K562 (cell line): ENCODE results near the gene ANHX. TPM values are rescaled to one million over a fixed set of nuclear protein-coding genes. Genes with fewer than 3 reads are reported as not detected.

Experiments used
- ATAC-seq: fragments of 200-7000 bp; cut with Tn5 transposase; 3 replicates; pipeline ENCODE4 v1.9.1; 2020; ENCODE audit warnings: moderate library complexity
- BruUV-seq: library from RNA; stranded (reverse); fragments of 400-500 nt; replicated peaks from 2 replicates; lab custom pipeline; 2021; lab: Mats Ljungman, UMichigan
- CTCF ChIA-PET: fragments of 300-600 bp; formaldehyde crosslinking; extraction: SDS; loops from one replicate; lab custom pipeline; 2021; ENCODE audit warnings: low intra/inter-chr PET ratio; lab: Yijun Ruan, JAX
- POLR2A ChIA-PET: fragments of 300-600, 350-650 bp; sonication (Branson Sonifier 250); formaldehyde crosslinking; extraction: SDS; loops from one replicate; lab custom pipeline; 2021; ENCODE audit warnings: antibody characterized with exemption, inconsistent platforms; lab: Yijun Ruan, JAX
- DNase-seq, 4 experiments: peaks; one replicate each; pipeline versions ENCODE4 v3.0.0 to v3.0.0-alpha.2; 2011 to 2018; ENCODE audit warnings: low spot score in 3 of 4, mixed read lengths in 3 of 4; ENCODE audit errors: extremely low read depth in 1 of 4
- FAIRE-seq: peaks from 2 replicates; lab custom pipeline; 2011; peaks lifted over from hg19 to GRCh38; lab: Jason Lieb, UNC
- H2AFZ ChIP-seq: 2 replicates; pipeline ENCODE4 v1.6.0; 2011; ENCODE audit warnings: low read depth, low read length, control low read depth, inconsistent platforms
- H3K27ac ChIP-seq: fragments of 200-600 bp; 3 replicates; pipeline ENCODE4 v1.8.0; 2011; ENCODE audit warnings: low read depth, mild to moderate bottlenecking, control low read depth, inconsistent platforms, low read length, moderate library complexity, mixed read lengths; ENCODE audit errors: extremely low read depth
- H3K27me3 ChIP-seq, 2 experiments: fragments of 300-600 bp in 1 of 2; 2 replicates in 1 of 2; 3 replicates in 1 of 2; pipeline versions ENCODE4 v1.6.0 to v1.8.0; 2011; ENCODE audit warnings: inconsistent platforms in 2 of 2, low read length in 2 of 2, mild to moderate bottlenecking in 1 of 2, mixed read lengths in 1 of 2, moderate library complexity in 1 of 2; ENCODE audit not compliant: control insufficient read depth in 2 of 2, insufficient read depth in 2 of 2
- H3K36me3 ChIP-seq: fragments of 300-600 bp; 3 replicates; pipeline ENCODE4 v1.8.0; 2011; ENCODE audit warnings: mild to moderate bottlenecking, low read length, inconsistent platforms; ENCODE audit not compliant: control insufficient read depth, insufficient read depth
- H3K4me1 ChIP-seq, 2 experiments: fragments of 200-600 bp in 1 of 2; replicated peaks in 1 of 2; 2 replicates in 1 of 2; 3 replicates in 1 of 2; pipeline versions ENCODE4 v1.5.1 to v1.8.0; 2011; ENCODE audit warnings: inconsistent platforms in 2 of 2, low read length in 2 of 2, mild to moderate bottlenecking in 1 of 2, mixed read lengths in 1 of 2, moderate library complexity in 1 of 2; ENCODE audit not compliant: control insufficient read depth in 2 of 2, insufficient read depth in 2 of 2
- H3K4me2 ChIP-seq: 2 replicates; pipeline ENCODE4 v1.6.1; 2011; ENCODE audit warnings: low read length, control low read depth, inconsistent platforms, mixed read lengths; ENCODE audit not compliant: insufficient read depth
- H3K4me3 ChIP-seq: fragments of 200-600 bp; sonication (generic), shearing (Covaris generic); 2 replicates; pipeline ENCODE4 v1.5.1; 2016; ENCODE audit warnings: control low read depth, inconsistent platforms
- H3K79me2 ChIP-seq: fragments of 200-600 bp; 3 replicates; pipeline ENCODE4 v1.8.0; 2011; ENCODE audit warnings: low read length, inconsistent platforms; ENCODE audit not compliant: control insufficient read depth, insufficient read depth
- H3K9ac ChIP-seq, 2 experiments: 2 replicates each; pipeline versions ENCODE4 v1.6.0 to v1.6.1; 2011; ENCODE audit warnings: low read depth in 2 of 2, low read length in 2 of 2, control low read depth in 1 of 2, inconsistent platforms in 1 of 2, mild to moderate bottlenecking in 1 of 2, mixed read lengths in 1 of 2; ENCODE audit not compliant: insufficient read depth in 1 of 2
- H3K9me1 ChIP-seq: one replicate; pipeline ENCODE4 v1.6.0; 2011; ENCODE audit warnings: inconsistent platforms, mild to moderate bottlenecking, low read length, moderate library complexity; ENCODE audit not compliant: control insufficient read depth, insufficient read depth
- H3K9me3 ChIP-seq: replicated peaks from 2 replicates; pipeline ENCODE4 v1.5.1; 2011; ENCODE audit warnings: low read depth, low read length, inconsistent platforms; ENCODE audit not compliant: control insufficient read depth, insufficient read depth
- H4K20me1 ChIP-seq: replicated peaks from 2 replicates; pipeline ENCODE4 v1.6.1; 2011; ENCODE audit warnings: low read length, inconsistent platforms, mixed read lengths; ENCODE audit not compliant: control insufficient read depth, insufficient read depth
- CREM ChIP-seq: IDR thresholded peaks from 2 replicates; pipeline ENCODE4 v1.6.1; 2014; ENCODE audit warnings: antibody characterized with exemption, low read depth
- GATAD2B ChIP-seq: fragments of 450-650 bp; IDR thresholded peaks from 2 replicates; pipeline ENCODE4 v1.6.1; 2017; ENCODE audit warnings: mild to moderate bottlenecking, borderline replicate concordance
- HMGN3 ChIP-seq: IDR thresholded peaks from 2 replicates; pipeline ENCODE4 v1.6.1; 2011; ENCODE audit warnings: borderline replicate concordance, low read depth, mild to moderate bottlenecking, mixed read lengths, low read length; ENCODE audit not compliant: insufficient read length; ENCODE audit errors: extremely low read depth
- HNRNPH1 ChIP-seq: fragments of 200-400 bp; formaldehyde crosslinking; optimal IDR thresholded peaks from 2 replicates; pipeline ENCODE3; 2017; ENCODE audit warnings: low read depth, mild to moderate bottlenecking, low read length, moderate library complexity
- HOXB6 ChIP-seq: fragments of 250-450 bp; sonication (Bioruptor Pico); IDR thresholded peaks from 2 replicates; pipeline ENCODE4 v1.5.1; 2022; ENCODE audit warnings: mild to moderate bottlenecking, borderline replicate concordance
- MNT ChIP-seq, 2 experiments: fragments of 450-650 bp; conservative IDR thresholded peaks; 2 replicates each; pipeline ENCODE4 v1.6.1; 2017; ENCODE audit warnings: mild to moderate bottlenecking in 2 of 2, moderate library complexity in 2 of 2
- MXI1 ChIP-seq: IDR thresholded peaks from 2 replicates; pipeline ENCODE4 v1.6.1; 2011; ENCODE audit warnings: low read depth, mild to moderate bottlenecking, improper control_type of control experiment, low read length
- NR0B1 ChIP-seq: fragments of 450-650 bp; IDR thresholded peaks from one replicate; pipeline ENCODE4 v1.6.1; 2018; ENCODE audit warnings: mild to moderate bottlenecking, moderate library complexity; ENCODE audit not compliant: partially characterized antibody
- NUFIP1 ChIP-seq: fragments of 450-650 bp; IDR thresholded peaks from 2 replicates; pipeline ENCODE4 v1.6.1; 2018; ENCODE audit not compliant: partially characterized antibody
- PCBP1 ChIP-seq: fragments of 200-400 bp; formaldehyde crosslinking; IDR thresholded peaks from 2 replicates; pipeline ENCODE4 v1.6.1; 2018; ENCODE audit warnings: mild to moderate bottlenecking, low read depth, low read length; ENCODE audit not compliant: poor library complexity, severe bottlenecking
- PHF21A ChIP-seq: fragments of 450-650 bp; IDR thresholded peaks from 2 replicates; pipeline ENCODE4 v1.6.1; 2017; ENCODE audit warnings: low read depth, borderline replicate concordance
- RBM22 ChIP-seq: fragments of 200-400 bp; formaldehyde crosslinking; IDR thresholded peaks from 2 replicates; pipeline ENCODE4 v1.6.1; 2018; ENCODE audit warnings: low read length, low read depth; ENCODE audit not compliant: poor library complexity, severe bottlenecking
- RNF219 ChIP-seq: fragments of 250-450 bp; sonication (Bioruptor Pico); IDR thresholded peaks from 2 replicates; pipeline ENCODE4 v1.5.0; 2022; ENCODE audit warnings: mild to moderate bottlenecking
- SMAD2 ChIP-seq: fragments of 150-350 bp; IDR thresholded peaks from 2 replicates; pipeline ENCODE4 v1.6.1; 2014; ENCODE audit warnings: low read depth, mild to moderate bottlenecking, low read length
- SP1 ChIP-seq: sonication (generic); formaldehyde crosslinking; IDR thresholded peaks from 2 replicates; pipeline ENCODE4 v1.8.1; 2022; ENCODE audit warnings: mild to moderate bottlenecking, missing genetic modification reagents
- ZNF280A ChIP-seq: fragments of 450-650 bp; IDR thresholded peaks from 2 replicates; pipeline ENCODE4 v1.6.1; 2018; ENCODE audit warnings: mild to moderate bottlenecking, low read depth; ENCODE audit not compliant: partially characterized antibody
- WGBS: fragments of 100-300 bp; shearing (Covaris generic); methylation state at CpG from one replicate; pipeline ENCODE4 v1.1.6; 2016; ENCODE audit warnings: low coverage, mixed read lengths; ENCODE audit not compliant: insufficient coverage; ENCODE audit errors: missing lambda C conversion rate; 5-methylcytosine and 5-hydroxymethylcytosine counted together
- in situ Hi-C: fragments of 300-500 bp; cut with MboI; formaldehyde crosslinking; loops from 4 replicates; pipeline ENCODE4 v1.15.0; 2018; ENCODE audit warnings: inconsistent platforms, mixed read lengths
- intact Hi-C: fragments of 100-400 bp; cut with micrococcal nuclease; formaldehyde crosslinking; loops from 2 replicates; pipeline ENCODE4 v1.14.2; 2022
- polyA plus RNA-seq, 8 experiments: library from polyadenylated mRNA; depleted of rRNA in 4 of 8; stranded (reverse) in 5 of 8; unstranded in 3 of 8; fragments of >200 nt; fragmentation: Nextera tagmentation in 2 of 8; fragmentation: Illumina TruSeq in 1 of 8; extraction: Ambion mirVana in 2 of 8; extraction: Trizol in 1 of 8; gene quantifications; 2 replicates each; pipeline versions ENCODE4 v1.2.1 to v1.2.3, GENCODE V29; 2011 to 2014; ENCODE audit warnings: inconsistent platforms in 1 of 8, missing spikeins in 1 of 8
- total RNA-seq, 7 experiments: library from RNA; depleted of rRNA in 6 of 7; stranded (reverse); fragments of >200 nt in 6 of 7; fragmentation: Illumina TruSeq in 2 of 7; extraction: Trizol in 2 of 7; gene quantifications; 2 replicates each; pipeline versions ENCODE4 v1.2.1 to v1.2.3, GENCODE V29; 2011 to 2021; ENCODE audit warnings: low replicate concordance in 1 of 7

Gene ANHX
- total and polyA plus RNA-seq, 9 of the 15 experiments (the other 6 are each of a cell fraction or from before 2014, with no cell fraction given): not detected

GRCh38 chr12:133192847-133193246 lies 42.8 kb downstream of the ANHX start:
- DNase-seq: no peak
- H3K4me3 ChIP-seq: no peak overlapping the region
- ChIA-PET CTCF (no interaction called here), POLR2A (interaction anchor here (1.2 kb wide), 1 partner anchor 12 kb away, joined by 3 read pairs; the partner anchor contains the start of gene ZNF268)
- no peak for FAIRE-seq
- H3K9me1 ChIP-seq: no peaks in the 10 kb centered on the region
- no peaks in the 10 kb centered on the region for H3K79me2 ChIP-seq
- no peak overlapping the region for H3K4me2 ChIP-seq
- intact Hi-C loops: no loop called here
- ATAC-seq: no peak
- H3K9me3 ChIP-seq: peaks cover 22% of the 10 kb centered on the region
- H2AFZ ChIP-seq: no peak overlapping the region
- BruUV-seq: no TSS peak
- no peaks in the 10 kb centered on the region for H3K4me1 ChIP-seq
- H3K27ac ChIP-seq: no peak overlapping the region
- no peak overlapping the region for H3K9ac ChIP-seq
- in situ Hi-C loops: no loop called here
- peaks cover 64% of the 10 kb centered on the region for H3K36me3 ChIP-seq
- no peaks in the 10 kb centered on the region for H4K20me1 ChIP-seq
- WGBS: 92% methylated on average over 5 of the region's 5 CpGs
- no peaks in the 10 kb centered on the region for H3K27me3 ChIP-seq
- TF ChIP-seq RBM22 (no peak), RNF219 (no peak), MNT (conservative IDR thresholded peaks at IDR 0.05) (no peak), HOXB6 (no peak), GATAD2B (no peak), MXI1 (no peak), SMAD2 (no peak), CREM (no peak), HNRNPH1 (no peak), PHF21A (no peak), NUFIP1 (no peak), PCBP1 (no peak), HMGN3 (no peak), ZNF280A (no peak), NR0B1 (no peak), SP1 (no peak)
